Right lobe of liver (tissue), 4 donors: ENCODE measurements around the gene LEAP2.

ENCODE experiments used
- POLR2A ChIP-seq: fragments of 450-650 bp; IDR thresholded peaks from one replicate; pipeline ENCODE4 v1.6.1; 2017; ENCODE audit warnings: antibody characterized with exemption, mild to moderate bottlenecking
- TF ChIP-seq, protein P1 (sequence below), 4 donors: fragments of 200-600 bp in 3 of 4; fragments of 450-650 bp in 1 of 4; IDR thresholded peaks; one replicate each; pipeline versions ENCODE4 v1.5.1 to v1.8.0; 2016 to 2022; ENCODE audit warnings: antibody characterized with exemption in 4 of 4, mild to moderate bottlenecking in 2 of 4
- donor health status: DM: no; HTN: no; CAD: no.
- donor health status: DM: no; HTN: no; CAD: no.
- donor health status: DM: no; HTN: yes; CAD: no.

DNA sequence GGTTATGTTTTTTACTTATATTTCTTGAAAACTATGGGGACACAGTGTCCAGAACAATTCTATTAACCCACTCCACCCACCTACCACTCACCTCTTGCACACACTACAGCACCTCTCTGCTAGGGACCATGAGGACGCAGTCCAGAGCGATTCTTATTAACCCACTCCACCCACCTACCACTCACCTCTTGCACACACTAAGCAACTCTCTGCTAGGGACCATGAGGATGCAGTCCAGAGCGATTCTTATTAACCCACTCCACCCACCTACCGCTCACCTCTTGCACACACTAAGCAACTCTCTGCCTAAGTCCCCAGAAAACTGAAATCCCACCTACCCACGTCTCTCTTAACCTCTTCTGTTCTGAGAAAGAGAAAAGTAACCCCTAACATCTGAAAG, 40.9 kb upstream of the LEAP2 start:
- no peak for TF ChIP-seq POLR2A
- TF ChIP-seq, protein P1, sequence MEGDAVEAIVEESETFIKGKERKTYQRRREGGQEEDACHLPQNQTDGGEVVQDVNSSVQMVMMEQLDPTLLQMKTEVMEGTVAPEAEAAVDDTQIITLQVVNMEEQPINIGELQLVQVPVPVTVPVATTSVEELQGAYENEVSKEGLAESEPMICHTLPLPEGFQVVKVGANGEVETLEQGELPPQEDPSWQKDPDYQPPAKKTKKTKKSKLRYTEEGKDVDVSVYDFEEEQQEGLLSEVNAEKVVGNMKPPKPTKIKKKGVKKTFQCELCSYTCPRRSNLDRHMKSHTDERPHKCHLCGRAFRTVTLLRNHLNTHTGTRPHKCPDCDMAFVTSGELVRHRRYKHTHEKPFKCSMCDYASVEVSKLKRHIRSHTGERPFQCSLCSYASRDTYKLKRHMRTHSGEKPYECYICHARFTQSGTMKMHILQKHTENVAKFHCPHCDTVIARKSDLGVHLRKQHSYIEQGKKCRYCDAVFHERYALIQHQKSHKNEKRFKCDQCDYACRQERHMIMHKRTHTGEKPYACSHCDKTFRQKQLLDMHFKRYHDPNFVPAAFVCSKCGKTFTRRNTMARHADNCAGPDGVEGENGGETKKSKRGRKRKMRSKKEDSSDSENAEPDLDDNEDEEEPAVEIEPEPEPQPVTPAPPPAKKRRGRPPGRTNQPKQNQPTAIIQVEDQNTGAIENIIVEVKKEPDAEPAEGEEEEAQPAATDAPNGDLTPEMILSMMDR (IDR thresholded peaks at IDR 0.05) = no peak
